ENCODE measurements around the gene ARHGAP27.

DNA sequence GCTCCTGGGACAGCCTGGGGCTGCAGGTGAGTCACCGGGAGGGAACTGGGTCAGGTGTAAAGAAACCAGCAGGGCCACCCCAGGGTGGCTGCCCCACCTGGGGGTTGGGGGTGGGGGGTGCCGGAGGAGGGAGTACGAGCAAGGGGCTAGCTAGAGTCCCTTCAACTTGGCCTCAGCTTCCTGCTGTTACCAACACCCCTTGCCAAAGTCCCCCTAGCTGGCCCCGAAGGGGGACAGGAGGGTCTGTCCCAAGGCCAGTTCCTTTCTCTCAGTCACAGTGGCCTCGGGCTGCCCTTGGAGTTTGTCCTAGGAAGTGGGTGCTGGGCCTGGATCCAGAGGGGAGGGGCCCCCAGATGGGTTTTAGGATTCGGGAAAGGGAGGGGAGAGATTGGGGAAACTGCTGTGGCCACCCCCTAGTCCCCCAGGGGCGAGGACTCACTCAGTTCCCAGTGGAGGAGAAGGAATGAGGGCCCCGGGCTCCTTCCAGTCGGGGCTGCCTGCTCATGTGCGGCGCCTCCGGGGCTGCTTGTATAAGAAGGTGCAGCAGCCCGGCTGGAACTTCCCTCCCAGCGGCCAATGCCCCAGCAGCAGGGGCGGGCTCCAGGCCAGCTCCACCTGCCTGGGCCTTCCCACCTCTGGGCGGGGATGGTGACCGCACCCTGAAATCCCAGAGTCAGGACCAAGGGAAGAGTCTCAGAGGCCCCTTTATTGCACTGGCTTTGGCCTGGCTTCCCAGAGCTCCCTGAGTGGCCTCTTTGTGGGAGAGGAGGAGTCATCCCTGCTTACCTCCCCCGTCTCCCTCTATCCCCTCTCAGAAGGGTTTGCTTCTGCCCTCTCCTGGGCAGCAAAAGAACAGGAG is 7.3 kb downstream of the ARHGAP27 start:
- TF ChIP-seq, protein P1, sequence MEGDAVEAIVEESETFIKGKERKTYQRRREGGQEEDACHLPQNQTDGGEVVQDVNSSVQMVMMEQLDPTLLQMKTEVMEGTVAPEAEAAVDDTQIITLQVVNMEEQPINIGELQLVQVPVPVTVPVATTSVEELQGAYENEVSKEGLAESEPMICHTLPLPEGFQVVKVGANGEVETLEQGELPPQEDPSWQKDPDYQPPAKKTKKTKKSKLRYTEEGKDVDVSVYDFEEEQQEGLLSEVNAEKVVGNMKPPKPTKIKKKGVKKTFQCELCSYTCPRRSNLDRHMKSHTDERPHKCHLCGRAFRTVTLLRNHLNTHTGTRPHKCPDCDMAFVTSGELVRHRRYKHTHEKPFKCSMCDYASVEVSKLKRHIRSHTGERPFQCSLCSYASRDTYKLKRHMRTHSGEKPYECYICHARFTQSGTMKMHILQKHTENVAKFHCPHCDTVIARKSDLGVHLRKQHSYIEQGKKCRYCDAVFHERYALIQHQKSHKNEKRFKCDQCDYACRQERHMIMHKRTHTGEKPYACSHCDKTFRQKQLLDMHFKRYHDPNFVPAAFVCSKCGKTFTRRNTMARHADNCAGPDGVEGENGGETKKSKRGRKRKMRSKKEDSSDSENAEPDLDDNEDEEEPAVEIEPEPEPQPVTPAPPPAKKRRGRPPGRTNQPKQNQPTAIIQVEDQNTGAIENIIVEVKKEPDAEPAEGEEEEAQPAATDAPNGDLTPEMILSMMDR (IDR thresholded peaks at IDR 0.05) = peak in 4 of 5 experiments; percentile 28 to 61 (median 46)
- peak; percentile 99 for TF ChIP-seq POLR2A (IDR thresholded peaks at IDR 0.05)
- peak; percentile 75 to 95 (median 95) for TF ChIP-seq POLR2AphosphoS5 (IDR thresholded peaks at IDR 0.05)
- no peak for TF ChIP-seq EP300 (IDR thresholded peaks at IDR 0.05; ENCODE audit: low read depth)
